GM23248 (cell line): Measurements from ENCODE around the gene MATN4. TPM values are rescaled to one million over a fixed set of nuclear protein-coding genes. Genes with fewer than 3 reads are reported as not detected.
A peak's percentile ranks its signal among the peaks of the same experiment; 100 is the strongest.

ENCODE experiments used
- DNase-seq: peaks from one replicate; pipeline ENCODE4 v3.0.0-alpha.2; 2015
- H2AFZ ChIP-seq: fragments of 200-600 bp; sonication (generic); 2 replicates; pipeline ENCODE4 v1.6.1; 2016; ENCODE audit warnings: antibody characterized with exemption
- H3F3A ChIP-seq: fragments of 200-600 bp; sonication (generic); 2 replicates; pipeline ENCODE4 v1.6.1; 2016; ENCODE audit warnings: mild to moderate bottlenecking, antibody characterized with exemption, mixed run types; ENCODE audit not compliant: insufficient read depth
- H3K27ac ChIP-seq: fragments of 200-600 bp; sonication (generic); 2 replicates; pipeline ENCODE4 v1.5.1; 2016; ENCODE audit warnings: mild to moderate bottlenecking
- H3K27me3 ChIP-seq: fragments of 200-600 bp; sonication (generic); replicated peaks from 2 replicates; pipeline ENCODE4 v1.6.1; 2016; ENCODE audit warnings: mild to moderate bottlenecking; ENCODE audit not compliant: insufficient read depth
- H3K36me3 ChIP-seq: fragments of 200-600 bp; sonication (generic); 2 replicates; pipeline ENCODE4 v1.6.1; 2016; ENCODE audit warnings: low read depth, mild to moderate bottlenecking
- H3K4me1 ChIP-seq: fragments of 200-600 bp; sonication (generic); 2 replicates; pipeline ENCODE4 v1.6.1; 2016; ENCODE audit warnings: mild to moderate bottlenecking; ENCODE audit not compliant: insufficient read depth
- H3K4me2 ChIP-seq: fragments of 200-600 bp; sonication (generic); one replicate; pipeline ENCODE4 v1.6.1; 2016; ENCODE audit warnings: mild to moderate bottlenecking; ENCODE audit not compliant: unreplicated experiment
- H3K4me3 ChIP-seq: fragments of 200-600 bp; sonication (generic); 2 replicates; pipeline ENCODE4 v1.5.1; 2016; ENCODE audit warnings: mild to moderate bottlenecking
- H3K79me2 ChIP-seq: fragments of 200-600 bp; sonication (generic); 2 replicates; pipeline ENCODE4 v1.6.1; 2016; ENCODE audit warnings: mild to moderate bottlenecking; ENCODE audit not compliant: insufficient read depth
- H3K9ac ChIP-seq: fragments of 200-600 bp; sonication (generic); 2 replicates; pipeline ENCODE4 v1.6.1; 2016; ENCODE audit warnings: mild to moderate bottlenecking
- H3K9me2 ChIP-seq: fragments of 200-600 bp; sonication (generic); 2 replicates; pipeline ENCODE4 v1.6.1; 2016; ENCODE audit warnings: mixed run types, mild to moderate bottlenecking, moderate library complexity; ENCODE audit not compliant: insufficient read depth
- H3K9me3 ChIP-seq: fragments of 200-600 bp; sonication (generic); one replicate; pipeline ENCODE4 v1.6.1; 2017; ENCODE audit warnings: low read depth
- H4K20me1 ChIP-seq: fragments of 200-600 bp; sonication (generic); 2 replicates; pipeline ENCODE4 v1.6.0; 2016; ENCODE audit not compliant: insufficient read depth
- EZH2 ChIP-seq: fragments of 200-600 bp; sonication (generic); IDR thresholded peaks from 2 replicates; pipeline ENCODE4 v1.6.1; 2018; ENCODE audit warnings: antibody characterized with exemption, mild to moderate bottlenecking; ENCODE audit not compliant: insufficient read depth, poor library complexity, severe bottlenecking
- EZH2phosphoT487 ChIP-seq: fragments of 200-600 bp; sonication (generic); IDR thresholded peaks from 2 replicates; pipeline ENCODE4 v1.6.1; 2018; ENCODE audit warnings: antibody characterized with exemption, moderate library complexity, mild to moderate bottlenecking, low read depth; ENCODE audit not compliant: insufficient read depth
- WGBS, 2 experiments: methylation state at CpG; one replicate each; pipeline ENCODE4 v1.1.6; 2015 to 2017; ENCODE audit warnings: low lambda C conversion rate in 2 of 2, low coverage in 1 of 2; ENCODE audit errors: missing lambda C conversion rate in 2 of 2; 5-methylcytosine and 5-hydroxymethylcytosine counted together
- in situ Hi-C: fragments of 300-500 bp; cut with MboI; formaldehyde crosslinking; loops from 2 replicates; pipeline ENCODE4 v1.15.0; 2020
- polyA plus RNA-seq: library from polyadenylated mRNA; unstranded; fragments of >200 nt; fragmentation: Nextera tagmentation; extraction: Ambion mirVana; gene quantifications from 2 replicates; pipeline ENCODE4 v1.2.1, GENCODE V29; 2016
- total RNA-seq: library from RNA; depleted of rRNA; stranded (reverse); fragments of >200 nt; shearing (Covaris generic); gene quantifications from 2 replicates; pipeline ENCODE4 v1.2.3, GENCODE V29; 2014

Gene MATN4
- total and polyA plus RNA-seq, 2 experiments from 2014 or later: not detected

DNA sequence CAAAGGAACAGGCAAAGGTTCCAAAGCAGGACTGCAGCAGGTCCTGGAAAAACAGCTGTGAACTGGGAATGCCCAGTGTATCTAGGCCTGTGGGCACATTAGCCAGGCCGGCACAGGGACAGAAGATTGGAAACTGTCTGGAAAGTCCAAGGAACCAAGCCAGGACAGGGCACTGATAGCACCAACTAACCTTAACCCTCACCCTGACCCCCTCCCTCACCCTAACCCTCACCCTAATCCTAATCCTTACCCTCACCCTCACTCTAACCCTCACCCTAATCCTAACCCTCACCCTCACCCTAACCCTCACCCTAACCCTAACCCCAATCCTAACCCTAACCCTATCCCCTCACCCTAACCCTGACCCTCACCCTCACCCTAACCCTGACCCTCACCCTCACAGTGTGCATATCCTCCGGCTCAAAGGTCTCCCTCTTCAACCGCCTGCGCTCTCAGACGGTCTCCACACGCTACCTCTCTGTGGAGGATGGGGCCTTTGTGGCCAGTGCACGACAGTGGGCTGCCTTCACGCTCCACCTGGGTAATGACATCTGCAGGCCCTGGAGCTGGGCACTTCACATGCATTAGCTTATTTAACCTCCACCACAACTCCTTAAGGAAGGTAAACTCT is 5.1 kb upstream of the MATN4 start:
- H3K4me1 ChIP-seq: no peaks in the 10 kb centered on the region

DNA sequence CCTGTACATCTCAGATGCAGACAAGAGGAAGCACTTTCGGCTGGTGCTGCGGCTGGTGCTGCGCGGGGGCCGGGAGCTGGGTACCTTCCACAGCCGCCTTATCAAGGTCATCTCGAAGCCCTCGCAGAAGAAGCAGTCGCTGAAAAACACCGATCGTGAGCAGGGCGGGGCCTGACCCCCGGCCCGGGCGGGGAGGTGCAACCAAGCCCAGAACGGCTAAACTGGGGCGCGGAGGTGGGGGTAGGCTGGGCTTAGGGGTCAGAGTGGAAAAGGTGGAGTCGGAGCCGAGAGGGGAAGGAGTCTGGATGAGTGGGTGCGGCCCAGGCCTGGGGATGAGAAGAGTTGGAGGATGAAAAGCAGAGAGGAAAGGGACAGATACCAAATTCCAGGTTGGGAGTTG is 4.1 kb upstream of the MATN4 start:
- no peak for DNase-seq
- Histone ChIP-seq H3K4me1 (no peaks in the 10 kb centered on the region), H3K4me2 (no peak overlapping the region), H2AFZ (no peak overlapping the region), H3F3A (no peaks in the 10 kb centered on the region), H3K9ac (no peak overlapping the region), H3K4me3 (no peak overlapping the region), H3K27ac (no peak overlapping the region), H3K9me3 (no peaks in the 10 kb centered on the region), H3K36me3 (no peaks in the 10 kb centered on the region), H3K27me3 (peaks cover 18% of the 10 kb centered on the region), H4K20me1 (no peaks in the 10 kb centered on the region), H3K9me2 (no peaks in the 10 kb centered on the region), H3K79me2 (no peaks in the 10 kb centered on the region)
- 59 to 64% methylated on average over 21 of the region's 21 CpGs for WGBS, 2 experiments
- no peak for TF ChIP-seq EZH2phosphoT487
- no peak for TF ChIP-seq EZH2
- in situ Hi-C loops: no loop called here

More for the DNA sequence above, 5.1 kb upstream of the MATN4 start:
- no peak overlapping the region for H3K4me3 ChIP-seq
- H3K9ac ChIP-seq: no peak overlapping the region
- in situ Hi-C loops: no loop called here
- no peaks in the 10 kb centered on the region for H4K20me1 ChIP-seq
- H3F3A ChIP-seq: no peaks in the 10 kb centered on the region
- H3K4me2 ChIP-seq: no peak overlapping the region
- no peak for TF ChIP-seq EZH2phosphoT487
- no peak for TF ChIP-seq EZH2
- H3K27me3 ChIP-seq: peaks cover 8% of the 10 kb centered on the region; the same call in 1 of the 2 replicates
- H3K9me3 ChIP-seq: no peaks in the 10 kb centered on the region
- no peak overlapping the region for H2AFZ ChIP-seq
- H3K36me3 ChIP-seq: no peaks in the 10 kb centered on the region
- WGBS, 2 experiments: 87 to 89% methylated on average over 8 of the region's 8 CpGs
- H3K27ac ChIP-seq: no peak overlapping the region
- H3K79me2 ChIP-seq: no peaks in the 10 kb centered on the region
- no peaks in the 10 kb centered on the region for H3K9me2 ChIP-seq
- DNase-seq: no peak

GRCh38 chr20:45311589-45312211 is 3.6 kb upstream of the MATN4 start:
- no peak overlapping the region for H3K27ac ChIP-seq
- H3K4me2 ChIP-seq: no peak overlapping the region
- TF ChIP-seq EZH2phosphoT487 (no peak), EZH2 (no peak)
- peaks cover 20% of the 10 kb centered on the region for H3K27me3 ChIP-seq
- H3K79me2 ChIP-seq: no peaks in the 10 kb centered on the region
- no peak overlapping the region for H3K4me3 ChIP-seq
- WGBS, 2 experiments: 19 to 29% methylated on average over 38 to 44 of the region's 45 CpGs
- no peaks in the 10 kb centered on the region for H3K9me3 ChIP-seq
- H3K9ac ChIP-seq: no peak overlapping the region
- no peaks in the 10 kb centered on the region for H3K4me1 ChIP-seq
- H2AFZ ChIP-seq: no peak overlapping the region
- no peaks in the 10 kb centered on the region for H3K9me2 ChIP-seq
- peak; percentile 79 for DNase-seq
- in situ Hi-C loops: no loop called here
- no peaks in the 10 kb centered on the region for H3K36me3 ChIP-seq
- no peaks in the 10 kb centered on the region for H4K20me1 ChIP-seq
- no peaks in the 10 kb centered on the region for H3F3A ChIP-seq

GRCh38 chr20:45309075-45309474 is 976 bp upstream of the MATN4 start:
- no peaks in the 10 kb centered on the region for H3K79me2 ChIP-seq
- H2AFZ ChIP-seq: no peak overlapping the region
- WGBS, 2 experiments: 53 to 59% methylated on average over 2 to 3 of the region's 3 CpGs
- H4K20me1 ChIP-seq: no peaks in the 10 kb centered on the region
- no peaks in the 10 kb centered on the region for H3F3A ChIP-seq
- H3K9me2 ChIP-seq: no peaks in the 10 kb centered on the region
- H3K27me3 ChIP-seq: peaks cover 14% of the 10 kb centered on the region
- no peak overlapping the region for H3K9ac ChIP-seq
- DNase-seq: no peak
- no peaks in the 10 kb centered on the region for H3K9me3 ChIP-seq
- in situ Hi-C loops: loop anchor here (10.0 kb wide), 1 partner anchor 466 kb away; no protein-coding TSS in a partner anchor
- H3K27ac ChIP-seq: no peak overlapping the region
- no peaks in the 10 kb centered on the region for H3K36me3 ChIP-seq
- TF ChIP-seq EZH2phosphoT487 (no peak), EZH2 (no peak)
- no peak overlapping the region for H3K4me3 ChIP-seq
- H3K4me1 ChIP-seq: no peaks in the 10 kb centered on the region
- no peak overlapping the region for H3K4me2 ChIP-seq
